OCI-LY3 (cell line): ENCODE results near the gene PRKRA.
"Not testable (repeated sequence)": the region's sequence is repeated elsewhere in the genome, so short reads cannot be mapped to it uniquely, and the experiment has no call there.

ENCODE experiments used
- H2AFZ ChIP-seq: fragments of 200-600, 300-600 bp; shearing (Covaris generic); 2 replicates; pipeline ENCODE4 v1.6.0; 2014; ENCODE audit warnings: antibody characterized with exemption, low read depth, low read length
- H3K27ac ChIP-seq: fragments of 200-600, 300-600 bp; sonication (generic); 2 replicates; pipeline ENCODE4 v1.5.1; 2014; ENCODE audit warnings: mild to moderate bottlenecking, low read length, moderate library complexity, mixed read lengths
- H3K27me3 ChIP-seq: fragments of 200-600, 300-600 bp; sonication (generic); 2 replicates; pipeline ENCODE4 v1.6.1; 2014; ENCODE audit warnings: low read depth, low read length, mixed read lengths
- H3K36me3 ChIP-seq: fragments of 200-600, 300-600 bp; sonication (generic); replicated peaks from 2 replicates; pipeline ENCODE3; 2014; ENCODE audit warnings: low read depth, low read length, mixed read lengths
- H3K4me1 ChIP-seq: fragments of 300-600, 200-600 bp; sonication (generic); 2 replicates; pipeline ENCODE4 v1.6.1; 2014; ENCODE audit warnings: low read length, mixed read lengths
- H3K4me2 ChIP-seq: fragments of 200-600, 300-600 bp; sonication (generic); 2 replicates; pipeline ENCODE4 v1.6.1; 2014; ENCODE audit warnings: low read length, mixed read lengths
- H3K4me3 ChIP-seq: fragments of 300-600, 200-600 bp; sonication (generic); 2 replicates; pipeline ENCODE4 v1.5.1; 2014; ENCODE audit warnings: antibody characterized with exemption, mild to moderate bottlenecking, low read length, moderate library complexity
- H3K79me2 ChIP-seq: fragments of 300-600, 200-600 bp; shearing (Covaris generic); 2 replicates; pipeline ENCODE4 v1.6.1; 2014; ENCODE audit warnings: mild to moderate bottlenecking, low read length, mixed read lengths
- H3K9ac ChIP-seq: fragments of 300-600, 200-600 bp; shearing (Covaris generic); 2 replicates; pipeline ENCODE4 v1.6.0; 2014; ENCODE audit warnings: mild to moderate bottlenecking, low read length, moderate library complexity
- H3K9me3 ChIP-seq: fragments of 200-600, 300-600 bp; shearing (Covaris generic); 2 replicates; pipeline ENCODE4 v1.6.1; 2014; ENCODE audit warnings: low read length, mixed read lengths; ENCODE audit not compliant: insufficient read depth
- H4K20me1 ChIP-seq: fragments of 200-600, 300-600 bp; sonication (generic); 2 replicates; pipeline ENCODE4 v1.6.1; 2016; ENCODE audit warnings: low read length, mixed read lengths; ENCODE audit not compliant: insufficient read depth
- CTCF ChIP-seq: fragments of 200-600, 300-600 bp; sonication (generic); IDR thresholded peaks from 2 replicates; pipeline ENCODE4 v1.5.1; 2014; ENCODE audit warnings: antibody characterized with exemption, low read length, low read depth
- EZH2phosphoT487 ChIP-seq: fragments of 200-600 bp; shearing (Covaris generic); IDR thresholded peaks from 2 replicates; pipeline ENCODE4 v1.6.1; 2018; ENCODE audit warnings: antibody characterized with exemption, mixed run types, low read depth

The PRKRA gene

GRCh38 chr2:178473931-178474330, 23.0 kb upstream of the PRKRA start:
- Histone ChIP-seq H3K79me2 (peaks cover 4% of the 10 kb centered on the region), H3K9ac (no peak overlapping the region), H2AFZ (no peak overlapping the region), H3K27ac (no peak overlapping the region), H3K4me3 (no peak overlapping the region), H4K20me1 (no peaks in the 10 kb centered on the region), H3K4me1 (peaks cover 8% of the 10 kb centered on the region; the same call in 1 of the 2 replicates), H3K4me2 (no peak overlapping the region), H3K36me3 (no peaks in the 10 kb centered on the region), H3K27me3 (no peaks in the 10 kb centered on the region), H3K9me3 (no peaks in the 10 kb centered on the region)
- no peak for TF ChIP-seq EZH2phosphoT487
- no peak for TF ChIP-seq CTCF

GRCh38 chr2:178473373-178473772, 22.4 kb upstream of the PRKRA start:
- no peaks in the 10 kb centered on the region for H3K36me3 ChIP-seq
- H3K4me1 ChIP-seq: peaks cover 8% of the 10 kb centered on the region; the same call in 1 of the 2 replicates
- H3K9me3 ChIP-seq: no peaks in the 10 kb centered on the region
- TF ChIP-seq EZH2phosphoT487 (no peak), CTCF (no peak)
- H3K27ac ChIP-seq: no peak overlapping the region
- H3K27me3 ChIP-seq: no peaks in the 10 kb centered on the region
- no peak overlapping the region for H2AFZ ChIP-seq
- no peak overlapping the region for H3K9ac ChIP-seq
- no peaks in the 10 kb centered on the region for H4K20me1 ChIP-seq
- no peak overlapping the region for H3K4me2 ChIP-seq
- peaks cover 4% of the 10 kb centered on the region for H3K79me2 ChIP-seq
- no peak overlapping the region for H3K4me3 ChIP-seq

- not testable (repeated sequence) for H2AFZ ChIP-seq, H3K27ac ChIP-seq, H3K4me3 ChIP-seq, H3K9me3 ChIP-seq, H3K4me1 ChIP-seq, H4K20me1 ChIP-seq, H3K79me2 ChIP-seq, H3K36me3 ChIP-seq, H3K4me2 ChIP-seq, H3K9ac ChIP-seq, H3K27me3 ChIP-seq
These were observed 20.3 kb upstream of the PRKRA start for GRCh38 chr2:178471313-178471712.

- H3K4me2 ChIP-seq: no peak overlapping the region
These were observed 18.4 kb upstream of the PRKRA start for GRCh38 chr2:178469219-178469849.

More at GRCh38 chr2:178469219-178469849, 18.4 kb upstream of the PRKRA start:
- no peak overlapping the region for H3K4me3 ChIP-seq
- no peak overlapping the region for H3K27ac ChIP-seq
- H3K4me1 ChIP-seq: no peaks in the 10 kb centered on the region
- H3K9ac ChIP-seq: no peak overlapping the region
- H3K27me3 ChIP-seq: no peaks in the 10 kb centered on the region
- TF ChIP-seq CTCF (no peak), EZH2phosphoT487 (no peak)
- H3K79me2 ChIP-seq: no peaks in the 10 kb centered on the region
- no peak overlapping the region for H2AFZ ChIP-seq
- peaks cover 8% of the 10 kb centered on the region for H3K36me3 ChIP-seq
- no peaks in the 10 kb centered on the region for H4K20me1 ChIP-seq
- no peaks in the 10 kb centered on the region for H3K9me3 ChIP-seq
